ENCODE measurements around the gene SDCCAG8. TPM values are rescaled to one million over a fixed set of nuclear protein-coding genes. Genes with fewer than 3 reads are reported as not detected.

SDCCAG8 gene
- total and polyA plus RNA-seq, 2 of the 8 experiments (the other 6 are each of a cell fraction or from before 2014, with no cell fraction given) = 15.6 to 21.0 TPM

- TF ChIP-seq CHD7 (IDR thresholded peaks at IDR 0.05; ENCODE audit: insufficient replicate concordance, low read length) (no peak), KDM1A (IDR thresholded peaks at IDR 0.05; ENCODE audit: borderline replicate concordance, low read length) (no peak), JUN (IDR thresholded peaks at IDR 0.05; ENCODE audit: low read depth, low read length) (no peak)
These were observed 35.5 kb downstream of the SDCCAG8 start (continued) for GRCh38 chr1:243291292-243291691.

Measured in H1 (cell line).